ENCODE measurements around the gene SMAD6.

Gene SMAD6

GRCh38 chr15:66715720-66716655, 14.0 kb downstream of the SMAD6 start:
- TF ChIP-seq CTCF (IDR thresholded peaks at IDR 0.05; ENCODE audit: extremely low read depth, missing control alignments) = no peak
- no peak for DNase-seq (ENCODE audit: low spot score)

GRCh38 chr15:66716656-66717020, 14.6 kb downstream of the SMAD6 start:
- no peak for DNase-seq (ENCODE audit: low spot score)
- TF ChIP-seq CTCF (IDR thresholded peaks at IDR 0.05; ENCODE audit: extremely low read depth, missing control alignments) = no peak

- TF ChIP-seq CTCF (IDR thresholded peaks at IDR 0.05; ENCODE audit: extremely low read depth, missing control alignments) = no peak
- no peak for DNase-seq (ENCODE audit: low spot score)
These were observed 16.4 kb downstream of the SMAD6 start for GRCh38 chr15:66718220-66718988.

GRCh38 chr15:66719471-66719870, 17.4 kb downstream of the SMAD6 start:
- DNase-seq (ENCODE audit: low spot score) = no peak

GRCh38 chr15:66720206-66721010, 18.4 kb downstream of the SMAD6 start:
- no peak for TF ChIP-seq CTCF (IDR thresholded peaks at IDR 0.05; ENCODE audit: extremely low read depth, missing control alignments)
- no peak for DNase-seq (ENCODE audit: low spot score)

More at GRCh38 chr15:66719471-66719870, 17.4 kb downstream of the SMAD6 start:
- TF ChIP-seq CTCF (IDR thresholded peaks at IDR 0.05; ENCODE audit: extremely low read depth, missing control alignments) = no peak

GRCh38 chr15:66721020-66721419, 19.0 kb downstream of the SMAD6 start:
- DNase-seq (ENCODE audit: low spot score) = no peak
- no peak for TF ChIP-seq CTCF (IDR thresholded peaks at IDR 0.05; ENCODE audit: extremely low read depth, missing control alignments)

Measured in GM20000 (cell line).